Measurements from ENCODE around the gene ARPC1B.

- TF ChIP-seq CTCF (IDR thresholded peaks at IDR 0.05 in 8 of 11, conservative IDR thresholded peaks at IDR 0.05 in 3 of 11) (no peak), POLR2AphosphoS5 (IDR thresholded peaks at IDR 0.05) (no peak), POLR2A (IDR thresholded peaks at IDR 0.05) (no peak)
Observed at GRCh38 chr7:99428972-99429566, 54.5 kb downstream of the ARPC1B start.
